ENCODE data around the gene PXMP2.

DNA sequence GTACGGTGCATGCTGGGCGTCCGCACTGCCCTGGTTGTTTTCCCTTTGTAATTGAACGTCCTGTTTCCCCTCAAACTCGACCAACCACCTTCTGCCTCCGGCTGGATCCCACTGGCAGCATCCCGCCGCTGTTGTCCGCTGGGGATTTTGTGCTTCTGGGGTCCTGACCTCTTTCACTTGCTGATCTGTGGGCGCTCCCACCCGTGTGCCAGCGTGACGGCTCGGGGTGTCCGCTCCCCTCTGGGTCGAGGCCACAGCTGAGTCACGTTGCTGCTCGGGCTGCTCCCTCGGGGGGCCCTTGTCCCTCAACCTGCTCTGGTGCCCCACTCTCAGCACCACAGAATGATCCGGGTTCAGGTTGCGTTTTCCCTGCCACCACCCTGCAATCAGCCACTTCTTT is 31.3 kb downstream of the PXMP2 start:
- no peak for TF ChIP-seq CTCF (conservative IDR thresholded peaks at IDR 0.05)
- no peak for TF ChIP-seq ZFX (IDR thresholded peaks at IDR 0.05)
